ENCODE results near the gene TCFL5.

DNA sequence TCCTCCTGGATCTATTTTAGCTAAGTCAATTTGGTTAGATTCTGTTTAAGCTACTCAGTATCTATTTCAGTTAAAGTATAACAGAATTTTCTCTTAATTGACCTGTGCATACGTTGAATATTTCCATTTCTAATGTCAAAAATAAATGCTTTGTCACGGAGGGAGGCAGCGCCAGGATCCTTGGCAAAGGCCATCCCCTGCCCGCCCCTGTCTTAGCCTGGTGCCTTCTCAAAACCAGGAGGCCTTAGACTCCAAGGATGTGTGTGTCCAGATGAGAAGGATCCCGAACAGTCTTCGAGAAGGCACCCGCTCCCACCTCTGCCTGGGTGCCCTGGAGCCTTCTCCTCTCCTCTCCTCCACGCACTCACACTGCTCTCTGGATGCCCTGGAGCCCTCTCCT, 22.4 kb downstream of the TCFL5 start:
- TF ChIP-seq, protein P1, sequence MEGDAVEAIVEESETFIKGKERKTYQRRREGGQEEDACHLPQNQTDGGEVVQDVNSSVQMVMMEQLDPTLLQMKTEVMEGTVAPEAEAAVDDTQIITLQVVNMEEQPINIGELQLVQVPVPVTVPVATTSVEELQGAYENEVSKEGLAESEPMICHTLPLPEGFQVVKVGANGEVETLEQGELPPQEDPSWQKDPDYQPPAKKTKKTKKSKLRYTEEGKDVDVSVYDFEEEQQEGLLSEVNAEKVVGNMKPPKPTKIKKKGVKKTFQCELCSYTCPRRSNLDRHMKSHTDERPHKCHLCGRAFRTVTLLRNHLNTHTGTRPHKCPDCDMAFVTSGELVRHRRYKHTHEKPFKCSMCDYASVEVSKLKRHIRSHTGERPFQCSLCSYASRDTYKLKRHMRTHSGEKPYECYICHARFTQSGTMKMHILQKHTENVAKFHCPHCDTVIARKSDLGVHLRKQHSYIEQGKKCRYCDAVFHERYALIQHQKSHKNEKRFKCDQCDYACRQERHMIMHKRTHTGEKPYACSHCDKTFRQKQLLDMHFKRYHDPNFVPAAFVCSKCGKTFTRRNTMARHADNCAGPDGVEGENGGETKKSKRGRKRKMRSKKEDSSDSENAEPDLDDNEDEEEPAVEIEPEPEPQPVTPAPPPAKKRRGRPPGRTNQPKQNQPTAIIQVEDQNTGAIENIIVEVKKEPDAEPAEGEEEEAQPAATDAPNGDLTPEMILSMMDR (IDR thresholded peaks at IDR 0.05): no peak
- TF ChIP-seq POLR2A (IDR thresholded peaks at IDR 0.05): no peak
